Glutamatergic neuron (in vitro differentiated cells): Measurements from ENCODE around the gene NEAT1. TPM values are rescaled to one million over a fixed set of nuclear protein-coding genes. Genes with fewer than 3 reads are reported as not detected.

Experiments used
- DNase-seq: peaks from one replicate; pipeline ENCODE4 v3.0.0; 2022
- H3K27ac Mint-ChIP-seq: one replicate; pipeline ENCODE4 v1.8.0; 2020; ENCODE audit warnings: mild to moderate bottlenecking, mixed read lengths, inconsistent platforms; ENCODE audit not compliant: unreplicated experiment
- H3K27me3 Mint-ChIP-seq: one replicate; pipeline ENCODE4 v1.8.0; 2020; ENCODE audit warnings: mild to moderate bottlenecking, moderate library complexity, mixed read lengths, inconsistent platforms; ENCODE audit not compliant: unreplicated experiment
- H3K36me3 Mint-ChIP-seq: one replicate; pipeline ENCODE4 v1.8.0; 2020; ENCODE audit warnings: mild to moderate bottlenecking, mixed read lengths, inconsistent platforms; ENCODE audit not compliant: unreplicated experiment
- H3K4me1 Mint-ChIP-seq: one replicate; pipeline ENCODE4 v1.8.0; 2020; ENCODE audit warnings: mild to moderate bottlenecking, low read depth, mixed read lengths, inconsistent platforms; ENCODE audit not compliant: unreplicated experiment
- H3K4me3 Mint-ChIP-seq: one replicate; pipeline ENCODE4 v1.8.0; 2020; ENCODE audit warnings: mild to moderate bottlenecking, mixed read lengths, inconsistent platforms; ENCODE audit not compliant: unreplicated experiment
- H3K9me3 Mint-ChIP-seq: one replicate; pipeline ENCODE4 v1.8.0; 2020; ENCODE audit warnings: mild to moderate bottlenecking, moderate library complexity, mixed read lengths, inconsistent platforms; ENCODE audit not compliant: unreplicated experiment
- CTCF ChIP-seq: fragments of 200-600 bp; sonication (generic); IDR thresholded peaks from one replicate; pipeline ENCODE4 v1.5.0; 2021; ENCODE audit not compliant: partially characterized antibody, unreplicated experiment
- total RNA-seq: library from RNA; stranded (reverse); fragmentation: NEBNext Ultra II Directional; extraction: Animal tissue kit (Norgen Biotek cat#: 25700); gene quantifications from one replicate; pipeline ENCODE4 v1.2.1, GENCODE V29; 2021; ENCODE audit not compliant: unreplicated experiment

Gene NEAT1
- total RNA-seq, 1 donor from 2014 or later, result 107 TPM

GRCh38 chr11:65419772-65420481 lies 2.7 kb upstream of the NEAT1 start:
- Mint-ChIP-seq H3K27me3 (peaks cover 16% of the 10 kb centered on the region), H3K27ac (peak overlapping the region; percentile 59), H3K36me3 (peaks cover 4% of the 10 kb centered on the region), H3K4me1 (peaks cover 44% of the 10 kb centered on the region), H3K9me3 (peaks cover 24% of the 10 kb centered on the region), H3K4me3 (no peak overlapping the region)
- TF ChIP-seq CTCF, result no peak
- DNase-seq, result no peak

GRCh38 chr11:65420506-65420905 lies 2.1 kb upstream of the NEAT1 start:
- peak overlapping the region; percentile 96 for H3K27ac Mint-ChIP-seq
- peak overlapping the region; percentile 87 for H3K4me3 Mint-ChIP-seq
- no peak for TF ChIP-seq CTCF
- H3K36me3 Mint-ChIP-seq, result peaks cover 4% of the 10 kb centered on the region
- H3K27me3 Mint-ChIP-seq, result peaks cover 16% of the 10 kb centered on the region
- H3K4me1 Mint-ChIP-seq, result peaks cover 42% of the 10 kb centered on the region
- no peak for DNase-seq
- H3K9me3 Mint-ChIP-seq, result peaks cover 24% of the 10 kb centered on the region

GRCh38 chr11:65420979-65421793 lies 1.4 kb upstream of the NEAT1 start:
- peaks cover 40% of the 10 kb centered on the region for H3K4me1 Mint-ChIP-seq
- TF ChIP-seq CTCF, result no peak

GRCh38 chr11:65421794-65422632 lies 585 bp upstream of the NEAT1 start:
- Mint-ChIP-seq H3K4me3 (peak overlapping the region; percentile 87), H3K27me3 (peaks cover 16% of the 10 kb centered on the region), H3K4me1 (peaks cover 46% of the 10 kb centered on the region), H3K27ac (peak overlapping the region; percentile 98), H3K36me3 (peaks cover 4% of the 10 kb centered on the region), H3K9me3 (peaks cover 24% of the 10 kb centered on the region)
- DNase-seq, result peak; percentile 97
- no peak for TF ChIP-seq CTCF

More at GRCh38 chr11:65420979-65421793, 1.4 kb upstream of the NEAT1 start:
- H3K36me3 Mint-ChIP-seq, result peaks cover 4% of the 10 kb centered on the region
- H3K27me3 Mint-ChIP-seq, result peaks cover 16% of the 10 kb centered on the region
- peak overlapping the region; percentile 96 for H3K27ac Mint-ChIP-seq
- peak overlapping the region; percentile 87 for H3K4me3 Mint-ChIP-seq
- DNase-seq, result no peak
- H3K9me3 Mint-ChIP-seq, result peaks cover 24% of the 10 kb centered on the region
